Measurements from ENCODE around the gene PRKAG3.

PRKAG3 gene

DNA sequence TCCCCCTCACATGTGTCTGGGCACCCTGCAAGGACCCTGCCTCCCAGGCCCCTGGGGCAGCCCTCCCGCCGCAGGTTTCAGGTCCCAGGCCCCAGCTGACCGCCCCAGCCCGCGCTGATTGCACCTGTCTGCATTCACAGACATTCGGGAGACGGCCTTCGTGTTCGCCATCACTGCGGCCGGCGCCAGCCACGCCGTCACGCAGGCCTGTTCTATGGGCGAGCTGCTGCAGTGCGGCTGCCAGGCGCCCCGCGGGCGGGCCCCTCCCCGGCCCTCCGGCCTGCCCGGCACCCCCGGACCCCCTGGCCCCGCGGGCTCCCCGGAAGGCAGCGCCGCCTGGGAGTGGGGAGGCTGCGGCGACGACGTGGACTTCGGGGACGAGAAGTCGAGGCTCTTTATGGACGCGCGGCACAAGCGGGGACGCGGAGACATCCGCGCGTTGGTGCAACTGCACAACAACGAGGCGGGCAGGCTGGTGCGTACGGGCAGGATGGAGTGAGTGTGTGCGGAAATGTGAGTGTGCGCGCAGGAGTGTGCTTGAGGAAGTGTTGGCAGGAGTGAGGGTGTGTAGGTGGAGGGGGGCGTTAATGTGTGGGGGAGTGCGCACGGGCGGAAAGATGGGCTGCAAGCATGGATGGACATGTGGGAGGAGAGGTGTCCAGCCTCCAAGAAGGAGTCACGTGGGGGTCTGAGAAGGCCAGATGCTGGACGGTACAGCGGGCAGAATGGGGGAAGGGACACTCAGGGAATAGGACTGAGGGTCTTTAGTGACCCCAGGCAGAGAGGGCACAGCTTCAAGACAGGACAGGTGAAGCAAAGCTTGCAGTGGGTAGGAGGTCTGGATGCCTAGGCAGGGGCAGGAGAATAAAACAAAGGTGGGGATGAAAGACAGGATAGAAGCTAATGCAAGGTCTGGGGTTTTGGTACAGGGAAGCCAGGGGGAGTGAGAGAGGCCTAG is 40.0 kb upstream of the PRKAG3 start:
- Mint-ChIP-seq H3K4me3 (peak overlapping the region; percentile 86), H3K9me3 (ENCODE audit: low read depth) (no peaks in the 10 kb centered on the region), H3K36me3 (no peaks in the 10 kb centered on the region), H3K27ac (no peak overlapping the region), H3K4me1 (ENCODE audit: low read depth) (peaks cover 25% of the 10 kb centered on the region), H3K27me3 (peaks cover 20% of the 10 kb centered on the region)

DNA sequence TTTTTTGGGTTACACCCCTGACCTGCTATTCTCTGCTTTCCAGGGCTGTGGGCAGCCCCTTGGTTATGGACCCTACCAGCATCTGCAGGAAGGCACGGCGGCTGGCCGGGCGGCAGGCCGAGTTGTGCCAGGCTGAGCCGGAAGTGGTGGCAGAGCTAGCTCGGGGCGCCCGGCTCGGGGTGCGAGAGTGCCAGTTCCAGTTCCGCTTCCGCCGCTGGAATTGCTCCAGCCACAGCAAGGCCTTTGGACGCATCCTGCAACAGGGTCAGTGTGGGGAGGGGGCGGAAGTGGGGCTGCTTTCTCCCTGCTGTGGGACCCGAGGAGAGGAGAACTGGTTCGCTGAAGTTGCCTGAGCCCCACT is 39.4 kb upstream of the PRKAG3 start:
- peaks cover 18% of the 10 kb centered on the region for H3K27me3 Mint-ChIP-seq
- no peak overlapping the region for H3K27ac Mint-ChIP-seq
- H3K4me1 Mint-ChIP-seq (ENCODE audit: low read depth) = peaks cover 24% of the 10 kb centered on the region
- H3K36me3 Mint-ChIP-seq = no peaks in the 10 kb centered on the region
- H3K4me3 Mint-ChIP-seq = peak overlapping the region; percentile 66
- no peaks in the 10 kb centered on the region for H3K9me3 Mint-ChIP-seq (ENCODE audit: low read depth)

DNA sequence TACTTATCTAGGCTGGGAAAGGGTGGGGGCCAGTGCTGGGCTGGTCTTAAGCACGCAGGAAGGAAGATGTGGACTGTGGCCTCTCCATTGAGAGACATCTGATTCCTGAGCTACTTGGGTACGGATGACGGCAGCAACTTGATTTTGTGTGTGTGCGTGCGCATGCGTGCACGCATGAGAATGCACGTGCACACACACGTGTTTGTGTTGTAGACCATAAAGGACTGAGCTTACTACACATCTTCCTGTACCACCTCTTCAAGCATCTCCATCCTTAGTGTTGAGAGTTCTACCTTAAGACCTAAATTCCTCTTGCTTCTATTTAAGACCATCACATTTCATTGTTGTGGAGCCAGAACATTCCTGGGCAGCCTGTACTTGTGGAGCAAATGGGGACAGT is 37.5 kb upstream of the PRKAG3 start:
- H3K4me3 Mint-ChIP-seq = no peak overlapping the region
- peaks cover 12% of the 10 kb centered on the region for H3K27me3 Mint-ChIP-seq
- no peaks in the 10 kb centered on the region for H3K9me3 Mint-ChIP-seq (ENCODE audit: low read depth)
- H3K27ac Mint-ChIP-seq = no peak overlapping the region
- peaks cover 20% of the 10 kb centered on the region for H3K4me1 Mint-ChIP-seq (ENCODE audit: low read depth)
- H3K36me3 Mint-ChIP-seq = no peaks in the 10 kb centered on the region

DNA sequence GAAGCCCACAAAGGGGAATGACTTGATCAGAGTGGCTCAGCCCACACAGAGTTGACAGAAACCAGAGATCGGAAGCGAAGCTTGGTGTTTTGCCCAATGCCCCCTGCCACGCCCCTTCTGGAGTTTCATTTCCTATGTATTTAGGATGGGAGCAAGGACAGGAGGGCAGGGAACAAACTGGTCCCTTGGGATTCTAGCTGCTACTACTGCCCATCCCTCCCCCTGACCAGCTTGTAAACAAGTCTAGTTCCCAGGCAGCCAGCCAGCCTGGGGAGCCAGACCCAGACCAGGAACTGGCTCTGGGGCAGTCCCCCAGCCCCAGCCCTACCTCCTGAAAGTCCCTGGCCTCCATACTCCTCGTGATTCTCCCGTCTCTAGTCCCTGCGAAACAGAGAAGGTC is 36.3 kb upstream of the PRKAG3 start:
- H3K27ac Mint-ChIP-seq = no peak overlapping the region
- H3K4me1 Mint-ChIP-seq (ENCODE audit: low read depth) = peaks cover 17% of the 10 kb centered on the region
- peaks cover 17% of the 10 kb centered on the region for H3K27me3 Mint-ChIP-seq
- H3K36me3 Mint-ChIP-seq = no peaks in the 10 kb centered on the region
- no peak overlapping the region for H3K4me3 Mint-ChIP-seq
- H3K9me3 Mint-ChIP-seq (ENCODE audit: low read depth) = no peaks in the 10 kb centered on the region

DNA sequence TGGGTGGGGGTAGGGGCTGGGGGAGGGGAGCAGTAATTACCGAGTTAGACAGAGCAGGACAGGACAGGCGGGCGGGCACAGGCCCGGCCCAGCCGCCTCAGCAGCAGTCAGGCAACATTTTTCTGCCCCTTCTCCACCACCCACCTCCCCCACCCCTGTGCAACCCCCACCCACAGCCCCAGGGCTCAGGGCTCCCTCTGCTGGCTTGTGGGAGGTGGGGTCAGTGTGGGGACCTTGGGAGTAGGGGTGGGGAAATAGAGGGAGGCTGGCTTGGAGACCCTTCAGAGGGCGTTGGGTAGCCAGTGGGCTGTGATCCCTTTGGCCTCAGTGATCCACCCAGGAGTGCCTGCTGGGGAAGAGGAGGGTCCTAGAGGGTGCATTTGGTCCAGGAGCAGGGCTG is 34.4 kb upstream of the PRKAG3 start:
- Mint-ChIP-seq H3K27me3 (peaks cover 19% of the 10 kb centered on the region), H3K27ac (no peak overlapping the region), H3K9me3 (ENCODE audit: low read depth) (no peaks in the 10 kb centered on the region), H3K4me1 (ENCODE audit: low read depth) (peaks cover 11% of the 10 kb centered on the region), H3K4me3 (no peak overlapping the region), H3K36me3 (no peaks in the 10 kb centered on the region)

DNA sequence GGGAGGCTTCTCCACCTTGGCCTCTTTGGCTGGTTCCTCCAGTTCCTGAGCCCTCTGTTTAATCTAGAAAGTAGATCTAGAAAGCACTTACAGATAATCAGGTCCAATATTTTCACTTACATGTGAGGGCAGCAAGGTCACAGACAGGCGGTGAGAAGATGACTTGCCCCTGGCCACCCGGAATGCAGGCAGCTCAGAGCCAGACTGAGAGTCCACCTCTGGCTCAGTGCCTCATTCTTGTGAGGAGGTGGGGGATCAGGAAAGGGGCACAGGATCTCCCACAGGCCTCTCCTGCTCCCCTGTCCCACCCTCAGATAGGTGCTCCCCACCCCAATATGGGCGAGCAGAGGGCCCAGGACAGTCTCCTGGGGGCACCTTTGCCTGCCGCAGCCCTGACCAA is 33.8 kb upstream of the PRKAG3 start:
- Mint-ChIP-seq H3K36me3 (no peaks in the 10 kb centered on the region), H3K4me3 (no peak overlapping the region), H3K27me3 (peaks cover 20% of the 10 kb centered on the region), H3K4me1 (ENCODE audit: low read depth) (peaks cover 11% of the 10 kb centered on the region), H3K9me3 (ENCODE audit: low read depth) (no peaks in the 10 kb centered on the region), H3K27ac (no peak overlapping the region)

DNA sequence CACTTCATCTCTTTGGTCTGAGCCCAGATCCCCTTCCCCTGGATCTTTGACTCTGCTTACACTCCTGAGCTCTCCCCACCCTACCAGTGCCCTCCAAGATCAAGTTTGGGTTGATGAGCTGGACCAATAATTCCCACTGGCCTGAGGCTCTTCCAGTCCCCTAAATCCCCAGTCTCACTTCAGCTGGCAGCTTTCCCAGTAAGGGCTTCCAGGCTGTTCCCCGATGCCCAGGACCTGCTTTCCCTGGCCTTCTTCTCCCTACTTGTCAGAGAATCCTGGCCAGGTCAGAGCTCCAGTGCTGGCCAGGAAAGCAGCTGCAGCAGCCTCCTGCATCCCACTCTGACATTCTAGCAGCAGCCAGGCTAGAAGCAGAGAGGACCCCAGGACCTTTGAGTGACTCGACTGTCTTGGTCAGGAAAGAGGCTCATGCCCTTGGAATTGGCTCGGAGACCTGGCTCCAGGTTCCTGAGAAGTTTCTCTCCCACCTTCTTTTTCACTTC is 31.5 kb upstream of the PRKAG3 start:
- peaks cover 34% of the 10 kb centered on the region for H3K27me3 Mint-ChIP-seq
- no peak overlapping the region for H3K27ac Mint-ChIP-seq

DNA sequence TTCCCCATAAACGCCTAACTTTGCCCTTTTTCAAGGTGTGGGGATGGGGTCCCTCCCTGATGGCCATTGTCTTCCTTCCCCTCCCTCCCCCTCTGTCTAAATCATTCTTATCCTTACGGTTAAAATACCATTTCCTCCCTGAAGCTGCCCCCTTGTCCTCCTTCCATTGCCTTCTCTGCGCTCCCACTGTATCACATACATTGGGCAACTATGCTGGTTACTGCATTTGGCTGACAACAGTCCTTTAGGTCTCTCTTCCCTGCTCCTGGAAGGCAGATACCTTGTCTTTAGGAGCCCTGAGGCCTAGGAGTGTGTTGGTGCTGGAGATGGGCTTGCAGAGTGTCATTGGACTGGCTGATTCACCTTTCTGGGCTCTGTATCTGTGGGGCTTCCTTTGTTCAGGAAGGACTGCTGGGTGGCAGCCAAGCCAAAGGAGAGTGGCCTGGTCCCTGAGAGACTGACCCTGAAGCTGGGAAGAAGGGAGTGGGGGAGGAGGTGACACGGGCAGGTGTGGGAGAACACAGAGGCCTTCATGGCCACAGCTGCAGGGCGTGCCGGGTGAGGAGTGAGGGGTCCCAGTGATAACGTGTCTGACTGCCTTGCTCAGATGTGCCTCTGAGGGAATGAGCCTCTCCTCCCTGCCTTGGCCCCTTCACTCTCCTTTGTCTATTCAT is 30.2 kb upstream of the PRKAG3 start:
- H3K27me3 Mint-ChIP-seq = peaks cover 42% of the 10 kb centered on the region
- H3K4me3 Mint-ChIP-seq = peak overlapping the region; percentile 11
- H3K27ac Mint-ChIP-seq = no peak overlapping the region
- H3K36me3 Mint-ChIP-seq = no peaks in the 10 kb centered on the region
- peaks cover 23% of the 10 kb centered on the region for H3K4me1 Mint-ChIP-seq (ENCODE audit: low read depth)
- H3K9me3 Mint-ChIP-seq (ENCODE audit: low read depth) = no peaks in the 10 kb centered on the region

More for the DNA sequence above, 31.5 kb upstream of the PRKAG3 start:
- H3K4me3 Mint-ChIP-seq = no peak overlapping the region
- peaks cover 23% of the 10 kb centered on the region for H3K4me1 Mint-ChIP-seq (ENCODE audit: low read depth)
- no peaks in the 10 kb centered on the region for H3K9me3 Mint-ChIP-seq (ENCODE audit: low read depth)
- no peaks in the 10 kb centered on the region for H3K36me3 Mint-ChIP-seq

DNA sequence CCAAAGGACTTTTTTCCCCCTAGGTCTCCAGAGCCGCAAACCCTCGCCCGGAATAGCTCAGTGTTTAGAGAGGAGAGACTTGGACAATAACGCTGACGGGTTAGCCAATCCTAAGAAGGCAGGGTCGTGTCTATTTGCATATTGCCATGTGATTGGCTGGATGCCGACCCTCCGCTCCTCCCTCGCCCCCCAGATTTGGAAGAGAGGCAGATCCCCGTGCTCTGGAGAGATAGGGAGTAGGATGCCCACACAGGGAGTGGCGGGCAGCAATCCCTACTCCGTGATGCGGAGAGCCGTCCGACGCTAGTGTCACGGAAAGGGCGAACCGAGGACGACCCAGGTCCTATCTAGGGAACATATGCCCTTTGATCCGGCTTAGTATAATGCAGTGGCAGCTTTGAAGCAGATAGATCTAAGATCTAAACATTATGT is 29.4 kb upstream of the PRKAG3 start:
- Mint-ChIP-seq H3K4me3 (peak overlapping the region; percentile 61), H3K9me3 (ENCODE audit: low read depth) (no peaks in the 10 kb centered on the region), H3K27ac (no peak overlapping the region), H3K4me1 (ENCODE audit: low read depth) (peaks cover 24% of the 10 kb centered on the region), H3K27me3 (peaks cover 46% of the 10 kb centered on the region), H3K36me3 (no peaks in the 10 kb centered on the region)

DNA sequence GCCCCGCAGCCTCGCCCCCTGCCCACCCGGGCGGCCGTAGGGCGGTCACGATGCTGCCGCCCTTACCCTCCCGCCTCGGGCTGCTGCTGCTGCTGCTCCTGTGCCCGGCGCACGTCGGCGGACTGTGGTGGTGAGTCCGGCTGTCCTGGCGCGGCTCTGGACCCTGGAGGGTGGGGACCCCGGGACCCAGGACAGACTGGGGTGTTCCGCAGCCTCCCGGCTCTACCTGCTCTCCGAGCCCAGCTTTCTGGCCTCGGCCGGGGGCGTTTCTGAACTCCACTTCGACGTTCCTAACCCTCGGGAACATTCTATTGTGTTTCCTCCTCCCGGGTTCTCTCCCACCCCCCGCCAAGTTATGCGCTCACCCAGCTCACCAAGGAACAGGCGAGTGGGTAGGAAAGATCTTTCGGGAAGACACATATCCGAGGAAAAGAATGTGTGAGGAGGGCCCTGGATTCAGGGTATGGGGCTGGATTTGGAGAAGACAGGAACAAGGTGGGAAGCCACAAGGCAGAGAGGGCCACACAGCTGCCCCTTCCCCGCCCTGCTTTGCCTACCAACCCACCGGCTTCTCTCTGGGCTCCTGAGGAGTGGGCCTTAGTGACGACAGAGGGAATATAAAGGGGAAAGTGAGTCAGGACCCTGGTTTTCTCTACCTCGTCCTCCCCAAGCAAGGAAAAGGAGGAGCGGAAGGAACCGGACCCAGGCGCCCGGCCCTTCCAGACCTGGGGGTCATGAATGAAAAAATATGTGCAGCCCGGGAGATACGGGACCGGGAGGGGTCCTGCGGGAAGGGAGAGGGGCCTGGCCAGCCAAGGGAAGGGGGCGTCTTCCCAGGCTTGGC is 28.6 kb upstream of the PRKAG3 start:
- H3K36me3 Mint-ChIP-seq = no peaks in the 10 kb centered on the region
- no peaks in the 10 kb centered on the region for H3K9me3 Mint-ChIP-seq (ENCODE audit: low read depth)
- H3K4me3 Mint-ChIP-seq = peak overlapping the region; percentile 70
- H3K27me3 Mint-ChIP-seq = peaks cover 50% of the 10 kb centered on the region
- no peak overlapping the region for H3K27ac Mint-ChIP-seq
- H3K4me1 Mint-ChIP-seq (ENCODE audit: low read depth) = peaks cover 24% of the 10 kb centered on the region

DNA sequence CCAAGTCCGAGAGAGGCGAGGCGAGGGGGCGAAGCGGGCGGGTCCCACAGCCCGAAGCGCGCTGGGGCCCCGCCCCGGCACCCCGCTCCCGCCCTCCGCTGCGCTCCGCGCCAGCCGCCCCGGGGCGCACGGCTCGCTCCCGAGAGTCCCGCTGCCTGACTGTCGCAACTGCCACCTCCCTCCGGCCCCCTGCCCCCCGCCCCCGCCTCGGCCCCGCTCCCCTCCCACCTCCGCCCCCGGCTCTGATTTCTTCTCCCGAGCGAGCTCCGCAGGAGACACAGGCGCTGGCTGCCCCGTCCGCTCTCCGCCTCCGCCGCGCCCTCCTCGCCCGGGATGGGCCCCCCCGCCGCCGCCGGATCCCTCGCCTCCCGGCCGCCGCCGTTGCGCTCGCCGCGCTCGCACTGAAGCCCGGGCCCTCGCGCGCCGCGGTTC is 28.0 kb upstream of the PRKAG3 start, which contains the start of gene WNT6:
Gene WNT6 (plus strand): TSS at position 250 of the 432 bp plus-strand sequence. CDS start 233 bp downstream, outside the sequence.
- no peaks in the 10 kb centered on the region for H3K9me3 Mint-ChIP-seq (ENCODE audit: low read depth)
- no peak within 1 kb of the TSS for H3K27ac Mint-ChIP-seq
- H3K4me3 Mint-ChIP-seq = peak within 1 kb of the TSS; percentile 70
- H3K36me3 Mint-ChIP-seq = no peaks in the 10 kb centered on the region
- peaks cover 24% of the 10 kb centered on the region for H3K4me1 Mint-ChIP-seq (ENCODE audit: low read depth)
- H3K27me3 Mint-ChIP-seq = peaks cover 54% of the 10 kb centered on the region

DNA sequence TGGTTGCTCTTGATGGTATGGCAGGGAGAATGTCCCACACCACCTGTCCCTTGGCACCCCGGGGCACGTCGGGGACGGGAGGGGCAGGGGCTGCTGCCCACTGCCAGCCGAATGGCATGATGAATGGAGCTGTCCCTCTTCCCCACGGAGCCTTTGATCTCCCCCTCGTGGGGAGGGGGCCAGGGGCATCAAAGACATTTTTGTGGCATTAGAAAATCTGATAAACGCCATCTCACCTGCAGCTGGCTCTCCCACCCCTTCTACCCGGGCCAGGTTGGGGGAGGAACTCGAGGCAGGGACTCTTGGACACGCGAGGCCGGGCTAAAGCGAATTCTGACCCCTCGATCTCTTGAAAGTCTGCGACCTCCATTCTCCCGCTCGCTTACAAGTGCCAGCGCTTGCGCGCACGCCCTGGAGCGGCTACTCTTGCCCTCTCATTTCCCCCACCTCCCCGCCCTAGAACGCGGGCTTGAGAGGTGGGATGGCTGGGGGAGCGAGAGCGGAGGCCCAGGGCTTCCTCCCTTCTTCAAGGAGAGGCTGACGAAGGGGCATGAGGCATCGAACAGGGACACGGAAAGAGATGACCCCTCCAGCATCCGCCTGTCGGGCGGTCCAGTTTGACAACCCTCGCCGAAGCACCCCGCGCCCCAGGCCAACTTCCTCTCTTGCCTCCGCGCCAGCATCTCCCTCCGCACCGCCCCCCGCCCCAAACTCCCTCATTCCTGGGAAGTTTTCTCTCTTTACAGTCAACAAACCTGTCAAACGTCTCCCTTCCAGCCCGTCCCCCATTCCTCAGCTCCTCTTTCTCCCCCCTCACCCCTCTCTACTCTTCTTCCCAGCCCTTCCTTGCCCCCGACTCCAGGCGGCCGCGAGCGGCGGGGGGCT is 27.3 kb upstream of the PRKAG3 start:
- Mint-ChIP-seq H3K4me1 (ENCODE audit: low read depth) (peaks cover 24% of the 10 kb centered on the region), H3K9me3 (ENCODE audit: low read depth) (no peaks in the 10 kb centered on the region), H3K4me3 (peak overlapping the region; percentile 70), H3K27me3 (peaks cover 59% of the 10 kb centered on the region), H3K27ac (no peak overlapping the region), H3K36me3 (no peaks in the 10 kb centered on the region)

DNA sequence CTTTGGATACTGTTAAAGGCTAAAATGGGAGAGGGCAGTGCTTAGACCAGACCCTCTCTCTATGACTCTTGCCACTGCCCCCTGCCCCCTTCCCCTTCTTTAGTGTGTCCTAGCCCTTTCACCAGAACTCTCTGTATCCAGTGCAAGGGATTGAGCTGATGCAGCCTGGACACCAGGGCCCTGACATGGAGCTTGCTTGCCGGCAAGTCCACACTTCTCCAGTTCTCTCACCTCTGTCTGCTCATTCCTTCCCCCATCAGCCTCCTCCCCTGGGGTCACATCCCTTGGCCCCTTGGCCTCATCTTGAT is 26.5 kb upstream of the PRKAG3 start:
- H3K36me3 Mint-ChIP-seq = no peaks in the 10 kb centered on the region
- H3K9me3 Mint-ChIP-seq (ENCODE audit: low read depth) = no peaks in the 10 kb centered on the region
- peak overlapping the region; percentile 15 for H3K4me3 Mint-ChIP-seq
- peaks cover 62% of the 10 kb centered on the region for H3K27me3 Mint-ChIP-seq
- H3K27ac Mint-ChIP-seq = no peak overlapping the region
- H3K4me1 Mint-ChIP-seq (ENCODE audit: low read depth) = peaks cover 24% of the 10 kb centered on the region
